SK-N-SH (cell line): ENCODE measurements around the gene KRT2.

Source experiments
- CTCF ChIP-seq: fragments of 200-600 bp; sonication (generic); IDR thresholded peaks from 2 replicates; pipeline ENCODE4 v1.6.1; 2017; ENCODE audit warnings: antibody characterized with exemption, mild to moderate bottlenecking, moderate library complexity
- EP300 ChIP-seq, 2 experiments: IDR thresholded peaks; 2 replicates each; pipeline versions ENCODE4 v1.4.0 to v1.6.1; 2012; ENCODE audit warnings: borderline replicate concordance in 1 of 2, low read depth in 1 of 2, low read length in 1 of 2
- EZH2phosphoT487 ChIP-seq: fragments of 200-600 bp; sonication (generic); IDR thresholded peaks from 2 replicates; pipeline ENCODE4 v1.6.1; 2017; ENCODE audit warnings: low read depth, mixed run types, mild to moderate bottlenecking, antibody characterized with exemption, moderate library complexity, borderline replicate concordance
- IRF3 ChIP-seq: fragments of 150-350 bp; IDR thresholded peaks from 2 replicates; pipeline ENCODE4 v1.6.1; 2016; ENCODE audit warnings: mild to moderate bottlenecking, low read depth, low read length
- JUND ChIP-seq: IDR thresholded peaks from 2 replicates; pipeline ENCODE4 v1.4.0; 2012
- MAX ChIP-seq: IDR thresholded peaks from 2 replicates; pipeline ENCODE4 v1.4.0; 2012; ENCODE audit warnings: low read depth
- MEF2A ChIP-seq: IDR thresholded peaks from 2 replicates; pipeline ENCODE4 v1.4.0; 2012; ENCODE audit warnings: low read depth, borderline replicate concordance
- PBX3 ChIP-seq: IDR thresholded peaks from 2 replicates; pipeline ENCODE4; 2012
- POLR2AphosphoS5 ChIP-seq: IDR thresholded peaks from 2 replicates; pipeline ENCODE4 v1.6.1; 2012; ENCODE audit warnings: low read depth, low read length
- RAD21 ChIP-seq: IDR thresholded peaks from 2 replicates; pipeline ENCODE4 v1.6.1; 2012; ENCODE audit warnings: mild to moderate bottlenecking, low read length
- REST ChIP-seq: IDR thresholded peaks from 2 replicates; pipeline ENCODE4 v1.6.1; 2012; ENCODE audit warnings: mild to moderate bottlenecking, low read depth, low read length, moderate library complexity
- RFX5 ChIP-seq: IDR thresholded peaks from 2 replicates; pipeline ENCODE4 v1.6.1; 2012; ENCODE audit warnings: mild to moderate bottlenecking, improper control_type of control experiment, low read length
- TCF12 ChIP-seq: IDR thresholded peaks from 2 replicates; pipeline ENCODE4 v1.4.0; 2012
- USF2 ChIP-seq: fragments of 150-350 bp; IDR thresholded peaks from 2 replicates; pipeline ENCODE4 v1.6.1; 2017; ENCODE audit warnings: antibody characterized with exemption, low read length, low read depth, borderline replicate concordance

GRCh38 chr12:52601671-52602070 lies 50.3 kb downstream of the KRT2 start:
- TF ChIP-seq EZH2phosphoT487 (no peak), CTCF (no peak), EP300 (IDR thresholded peaks at IDR 0.05; ENCODE audit: borderline replicate concordance in 1 of 2, low read depth in 1 of 2, low read length in 1 of 2) (no peak), PBX3 (no peak), RFX5 (no peak), JUND (no peak), POLR2AphosphoS5 (no peak), RAD21 (no peak), MAX (no peak), REST (no peak), USF2 (no peak), TCF12 (no peak), IRF3 (no peak), MEF2A (no peak)
